Common myeloid progenitor, CD34-positive (primary cell): ENCODE results near the gene NEK4.
A peak's percentile ranks its signal among the peaks of the same experiment; 100 is the strongest.

Experiments used
- CTCF ChIA-PET: fragments of 350-600 bp; sonication (Branson Sonifier 250); formaldehyde crosslinking; loops from one replicate; lab custom pipeline; 2021; ENCODE audit warnings: antibody characterized with exemption; lab: Charles Lee
- POLR2A ChIA-PET: fragments of 350-600 bp; sonication (Branson Sonifier 250); formaldehyde crosslinking; loops from one replicate; lab custom pipeline; 2021; ENCODE audit warnings: antibody characterized with exemption; lab: Charles Lee
- DNase-seq, 3 donors: peaks; one replicate each; pipeline versions ENCODE4 v3.0.0 to v3.0.0-alpha.2; 2013
- H3K27ac ChIP-seq, 2 experiments: 1 replicate in 1 of 2; 2 replicates in 1 of 2; pipeline ENCODE4 v1.7.0; 2013; ENCODE audit warnings: inconsistent platforms in 2 of 2, low read length in 2 of 2, mild to moderate bottlenecking in 2 of 2, low read depth in 1 of 2, moderate library complexity in 1 of 2; ENCODE audit not compliant: severe bottlenecking in 2 of 2, insufficient read depth in 1 of 2, poor library complexity in 1 of 2
- H3K27me3 ChIP-seq, 5 experiments: replicated peaks in 2 of 5; 1 replicate in 3 of 5; 2 replicates in 2 of 5; pipeline versions ENCODE4 v1.6.1 to v1.7.0; 2013; ENCODE audit warnings: low read length in 4 of 5, mild to moderate bottlenecking in 2 of 5, moderate library complexity in 2 of 5, inconsistent platforms in 1 of 5; ENCODE audit not compliant: insufficient read depth in 5 of 5, control insufficient read depth in 4 of 5
- H3K36me3 ChIP-seq, 4 experiments: 1 replicate in 2 of 4; 2 replicates in 2 of 4; pipeline versions ENCODE4 v1.6.1 to v1.7.0; 2013; ENCODE audit warnings: low read length in 3 of 4, control low read depth in 1 of 4, mild to moderate bottlenecking in 1 of 4; ENCODE audit not compliant: control insufficient read depth in 4 of 4, insufficient read depth in 4 of 4
- H3K4me1 ChIP-seq, 4 experiments: 1 replicate in 3 of 4; 2 replicates in 1 of 4; pipeline versions ENCODE4 v1.6.1 to v1.7.1; 2013; ENCODE audit warnings: low read length in 3 of 4, mild to moderate bottlenecking in 3 of 4, control low read depth in 1 of 4, inconsistent platforms in 1 of 4, moderate library complexity in 1 of 4; ENCODE audit not compliant: control insufficient read depth in 4 of 4, insufficient read depth in 4 of 4; ENCODE audit errors: control extremely low read depth in 1 of 4
- H3K4me3 ChIP-seq, 7 experiments: 1 replicate in 4 of 7; 2 replicates in 3 of 7; pipeline versions ENCODE4 v1.5.1 to v1.7.0; 2013; ENCODE audit warnings: mild to moderate bottlenecking in 7 of 7, low read length in 6 of 7, moderate library complexity in 6 of 7, inconsistent platforms in 2 of 7, low read depth in 2 of 7, control low read depth in 1 of 7; ENCODE audit not compliant: insufficient read depth in 4 of 7, control insufficient read depth in 1 of 7; ENCODE audit errors: extremely low read depth in 1 of 7
- H3K9me3 ChIP-seq, 5 experiments: 1 replicate in 4 of 5; 2 replicates in 1 of 5; pipeline versions ENCODE4 v1.6.1 to v1.7.1; 2013; ENCODE audit warnings: low read length in 4 of 5, mild to moderate bottlenecking in 2 of 5, inconsistent platforms in 1 of 5, low read depth in 1 of 5, moderate library complexity in 1 of 5; ENCODE audit not compliant: control insufficient read depth in 4 of 5, insufficient read depth in 2 of 5; ENCODE audit errors: control extremely low read depth in 1 of 5
- WGBS: methylation state at CpG from one replicate; pipeline ENCODE4 v1.1.5; 2013; ENCODE audit not compliant: insufficient coverage; 5-methylcytosine and 5-hydroxymethylcytosine counted together

The NEK4 gene

GRCh38 chr3:52763466-52763865 lies 7.3 kb downstream of the NEK4 start:
- peak in 1 of 3 donors; percentile 18 for DNase-seq
- Histone ChIP-seq H3K27ac (no peak overlapping the region), H3K4me3 (no peak overlapping the region), H3K9me3 (no peaks in the 10 kb centered on the region), H3K36me3 (peaks cover 6 to 68% (median 46%) of the 10 kb centered on the region in 4 experiments), H3K4me1 (no peaks in the 10 kb centered on the region), H3K27me3 (no peaks in the 10 kb centered on the region)
- WGBS = no CpG with 5 or more reads among the region's 2 CpGs
- POLR2A ChIA-PET = no interaction called here
- CTCF ChIA-PET = no interaction called here

- POLR2A ChIA-PET = no interaction called here
- no peak overlapping the region for H3K27ac ChIP-seq
- H3K4me1 ChIP-seq = peaks cover 0 to 8% (median 5%) of the 10 kb centered on the region in 4 experiments
- no peaks in the 10 kb centered on the region for H3K27me3 ChIP-seq
- CTCF ChIA-PET = no interaction called here
- H3K9me3 ChIP-seq = peaks cover 0 to 3% (median 0%) of the 10 kb centered on the region in 5 experiments
- no peak overlapping the region for H3K4me3 ChIP-seq
- H3K36me3 ChIP-seq = peaks cover 23 to 75% (median 40%) of the 10 kb centered on the region in 4 experiments
- whole genome bisulfite sequencing = no CpG with 5 or more reads among the region's 1 CpG
- no peak for DNase-seq
These were observed 14.6 kb downstream of the NEK4 start for GRCh38 chr3:52756141-52756540.

- H3K4me1 ChIP-seq = peaks cover 0 to 8% (median 5%) of the 10 kb centered on the region in 4 experiments
- ChIA-PET POLR2A (no interaction called here), CTCF (interaction anchor here (1.5 kb wide), 1 partner anchor 12 kb away, joined by 6 read pairs; no protein-coding TSS in a partner anchor)
- H3K36me3 ChIP-seq = peaks cover 29 to 81% (median 42%) of the 10 kb centered on the region in 4 experiments
- H3K27me3 ChIP-seq = no peaks in the 10 kb centered on the region
- H3K27ac ChIP-seq = no peak overlapping the region
- peaks cover 0 to 3% (median 0%) of the 10 kb centered on the region in 5 experiments for H3K9me3 ChIP-seq
- 98% methylated on average over 3 of the region's 4 CpGs for WGBS
- no peak for DNase-seq
- H3K4me3 ChIP-seq = no peak overlapping the region
These were observed 16.4 kb downstream of the NEK4 start for GRCh38 chr3:52754373-52754772.

- Histone ChIP-seq H3K27me3 (no peaks in the 10 kb centered on the region), H3K4me3 (no peak overlapping the region), H3K27ac (no peak overlapping the region), H3K4me1 (peaks cover 0 to 8% (median 5%) of the 10 kb centered on the region in 4 experiments), H3K36me3 (peaks cover 24 to 78% (median 47%) of the 10 kb centered on the region in 4 experiments), H3K9me3 (peaks cover 0 to 3% (median 0%) of the 10 kb centered on the region in 5 experiments)
- peak in 2 of 3 donors; percentile 36 to 54 for DNase-seq
- POLR2A ChIA-PET = no interaction called here
- CTCF ChIA-PET = interaction anchor here (1.2 to 1.9 kb wide), 2 partner anchors 69 to 103 kb away, joined by 3 to 4 read pairs; no protein-coding TSS in a partner anchor
- 100% methylated on average over 2 of the region's 3 CpGs for WGBS
These were observed 18.6 kb downstream of the NEK4 start for GRCh38 chr3:52752045-52752660.

- no peak for DNase-seq
- no peaks in the 10 kb centered on the region for H3K4me1 ChIP-seq
- POLR2A ChIA-PET = no interaction called here
- no peaks in the 10 kb centered on the region for H3K9me3 ChIP-seq
- H3K4me3 ChIP-seq = no peak overlapping the region
- CTCF ChIA-PET = interaction anchor here (0.6 to 2.6 kb wide), 8 partner anchors 21 to 108 kb away, joined by 3 to 17 read pairs (median 3); no protein-coding TSS in a partner anchor
- H3K27me3 ChIP-seq = no peaks in the 10 kb centered on the region
- WGBS = 92% methylated on average over 2 of the region's 2 CpGs
- H3K27ac ChIP-seq = no peak overlapping the region
- peaks cover 11 to 74% (median 49%) of the 10 kb centered on the region in 4 experiments for H3K36me3 ChIP-seq
These were observed 27.0 kb downstream of the NEK4 start for GRCh38 chr3:52743721-52744120.

- Histone ChIP-seq H3K4me3 (no peak overlapping the region), H3K27ac (no peak overlapping the region), H3K36me3 (peaks cover 14 to 75% (median 46%) of the 10 kb centered on the region in 4 experiments), H3K27me3 (no peaks in the 10 kb centered on the region), H3K9me3 (no peaks in the 10 kb centered on the region), H3K4me1 (no peaks in the 10 kb centered on the region)
- POLR2A ChIA-PET = no interaction called here
- CTCF ChIA-PET = interaction anchor here (0.6 to 2.6 kb wide), 8 partner anchors 22 to 108 kb away, joined by 3 to 17 read pairs (median 3); no protein-coding TSS in a partner anchor
- WGBS = 97% methylated on average over 4 of the region's 5 CpGs
- no peak for DNase-seq
These were observed 27.6 kb downstream of the NEK4 start for GRCh38 chr3:52743152-52743551.

- WGBS = no CpG with 5 or more reads among the region's 3 CpGs
- peaks cover 16 to 75% (median 44%) of the 10 kb centered on the region in 4 experiments for H3K36me3 ChIP-seq
- peak; percentile 30 to 46 (median 31) for DNase-seq
- H3K27me3 ChIP-seq = no peaks in the 10 kb centered on the region
- no peak overlapping the region for H3K27ac ChIP-seq
- no peaks in the 10 kb centered on the region for H3K9me3 ChIP-seq
- no peak overlapping the region for H3K4me3 ChIP-seq
- CTCF ChIA-PET = interaction anchor here (0.7 to 2.6 kb wide), 12 partner anchors 27 to 192 kb away, joined by 3 to 17 read pairs (median 4); partner anchors contain the start of gene NEK4
- POLR2A ChIA-PET = no interaction called here
- no peaks in the 10 kb centered on the region for H3K4me1 ChIP-seq
These were observed 28.2 kb downstream of the NEK4 start for GRCh38 chr3:52742418-52743041.
